ENCODE results near the gene GLIS1.

GRCh38 chr1:53486395-53487026 is 252.5 kb downstream of the GLIS1 start:
- TF ChIP-seq, protein P1, sequence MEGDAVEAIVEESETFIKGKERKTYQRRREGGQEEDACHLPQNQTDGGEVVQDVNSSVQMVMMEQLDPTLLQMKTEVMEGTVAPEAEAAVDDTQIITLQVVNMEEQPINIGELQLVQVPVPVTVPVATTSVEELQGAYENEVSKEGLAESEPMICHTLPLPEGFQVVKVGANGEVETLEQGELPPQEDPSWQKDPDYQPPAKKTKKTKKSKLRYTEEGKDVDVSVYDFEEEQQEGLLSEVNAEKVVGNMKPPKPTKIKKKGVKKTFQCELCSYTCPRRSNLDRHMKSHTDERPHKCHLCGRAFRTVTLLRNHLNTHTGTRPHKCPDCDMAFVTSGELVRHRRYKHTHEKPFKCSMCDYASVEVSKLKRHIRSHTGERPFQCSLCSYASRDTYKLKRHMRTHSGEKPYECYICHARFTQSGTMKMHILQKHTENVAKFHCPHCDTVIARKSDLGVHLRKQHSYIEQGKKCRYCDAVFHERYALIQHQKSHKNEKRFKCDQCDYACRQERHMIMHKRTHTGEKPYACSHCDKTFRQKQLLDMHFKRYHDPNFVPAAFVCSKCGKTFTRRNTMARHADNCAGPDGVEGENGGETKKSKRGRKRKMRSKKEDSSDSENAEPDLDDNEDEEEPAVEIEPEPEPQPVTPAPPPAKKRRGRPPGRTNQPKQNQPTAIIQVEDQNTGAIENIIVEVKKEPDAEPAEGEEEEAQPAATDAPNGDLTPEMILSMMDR (IDR thresholded peaks at IDR 0.05; ENCODE audit: low read depth, low read length, poor library complexity, severe bottlenecking), result no peak
- TF ChIP-seq EZH2phosphoT487 (IDR thresholded peaks at IDR 0.05; ENCODE audit: borderline replicate concordance, low read length), result no peak

Data from DOHH2 (cell line).